ENCODE results near the gene NADK2. TPM values are rescaled to one million over a fixed set of nuclear protein-coding genes. Genes with fewer than 3 reads are reported as not detected.
"Not testable (repeated sequence)": the region's sequence is repeated elsewhere in the genome, so short reads cannot be mapped to it uniquely, and the experiment has no call there.

The NADK2 gene
- total RNA-seq, 1 donor from 2014 or later = 18.2 TPM

GRCh38 chr5:36200513-36200912 is 41.2 kb downstream of the NADK2 start:
- ChIA-PET POLR2A (no interaction called here), CTCF (no interaction called here)
- no peak for DNase-seq
- H3K4me3 Mint-ChIP-seq = no peak overlapping the region
- no peak overlapping the region for H3K27ac Mint-ChIP-seq
- peaks cover 68% of the 10 kb centered on the region for H3K36me3 Mint-ChIP-seq (ENCODE audit: low read depth)
- no peak for ATAC-seq (ENCODE audit: low read depth)
- H3K9me3 Mint-ChIP-seq = no peaks in the 10 kb centered on the region
- intact Hi-C loops (cut with micrococcal nuclease) = no loop called here
- no peak for TF ChIP-seq CTCF (IDR thresholded peaks at IDR 0.05)
- H3K27me3 Mint-ChIP-seq = no peaks in the 10 kb centered on the region
- H3K4me1 Mint-ChIP-seq = no peaks in the 10 kb centered on the region

- no peaks in the 10 kb centered on the region for H3K9me3 Mint-ChIP-seq
Measured at GRCh38 chr5:36199620-36200019, 42.1 kb downstream of the NADK2 start.

GRCh38 chr5:36198783-36199182 is 42.9 kb downstream of the NADK2 start:
- peaks cover 70% of the 10 kb centered on the region for H3K36me3 Mint-ChIP-seq (ENCODE audit: low read depth)
- H3K4me3 Mint-ChIP-seq; ATAC-seq (ENCODE audit: low read depth): not testable (repeated sequence)

More at GRCh38 chr5:36199620-36200019, 42.1 kb downstream of the NADK2 start:
- CTCF ChIA-PET = no interaction called here
- POLR2A ChIA-PET = no interaction called here
- TF ChIP-seq CTCF (IDR thresholded peaks at IDR 0.05) = no peak
- ATAC-seq (ENCODE audit: low read depth) (no peak), DNase-seq (no peak)
- H3K36me3 Mint-ChIP-seq (ENCODE audit: low read depth) = peaks cover 69% of the 10 kb centered on the region
- H3K4me3 Mint-ChIP-seq = no peak overlapping the region
- no peak overlapping the region for H3K27ac Mint-ChIP-seq
- H3K4me1 Mint-ChIP-seq = no peaks in the 10 kb centered on the region
- H3K27me3 Mint-ChIP-seq = no peaks in the 10 kb centered on the region
- intact Hi-C loops (cut with micrococcal nuclease) = no loop called here

GRCh38 chr5:36198281-36198680 is 43.4 kb downstream of the NADK2 start:
- intact Hi-C loops (cut with micrococcal nuclease) = no loop called here
- ChIA-PET POLR2A (no interaction called here), CTCF (no interaction called here)
- DNase-seq (no peak), ATAC-seq (ENCODE audit: low read depth) (no peak)
- no peak for TF ChIP-seq CTCF (IDR thresholded peaks at IDR 0.05)
- no peak overlapping the region for H3K4me3 Mint-ChIP-seq
- H3K27me3 Mint-ChIP-seq = no peaks in the 10 kb centered on the region
- H3K36me3 Mint-ChIP-seq (ENCODE audit: low read depth) = peaks cover 68% of the 10 kb centered on the region
- H3K4me1 Mint-ChIP-seq = no peaks in the 10 kb centered on the region
- no peaks in the 10 kb centered on the region for H3K9me3 Mint-ChIP-seq
- no peak overlapping the region for H3K27ac Mint-ChIP-seq

More at GRCh38 chr5:36198783-36199182, 42.9 kb downstream of the NADK2 start:
- H3K9me3 Mint-ChIP-seq; H3K4me1 Mint-ChIP-seq; H3K27ac Mint-ChIP-seq; CTCF ChIA-PET; DNase-seq; H3K27me3 Mint-ChIP-seq; intact Hi-C loops (cut with micrococcal nuclease); POLR2A ChIA-PET: not testable (repeated sequence)

- ATAC-seq (ENCODE audit: low read depth) = no peak
- H3K4me1 Mint-ChIP-seq = no peaks in the 10 kb centered on the region
- ChIA-PET POLR2A (no interaction called here), CTCF (no interaction called here)
- H3K27me3 Mint-ChIP-seq = no peaks in the 10 kb centered on the region
- H3K27ac Mint-ChIP-seq = no peak overlapping the region
- intact Hi-C loops (cut with micrococcal nuclease) = no loop called here
- H3K36me3 Mint-ChIP-seq (ENCODE audit: low read depth) = peaks cover 79% of the 10 kb centered on the region
- TF ChIP-seq CTCF (IDR thresholded peaks at IDR 0.05) = no peak
- peaks cover 2% of the 10 kb centered on the region for H3K9me3 Mint-ChIP-seq
- no peak overlapping the region for H3K4me3 Mint-ChIP-seq
- no peak for DNase-seq
Measured at GRCh38 chr5:36193746-36194145, 48.0 kb downstream of the NADK2 start.

- POLR2A ChIA-PET; intact Hi-C loops (cut with micrococcal nuclease); H3K27ac Mint-ChIP-seq: not testable (repeated sequence)
Measured at GRCh38 chr5:36184408-36184807, 57.3 kb downstream of the NADK2 start.

More at GRCh38 chr5:36184408-36184807, 57.3 kb downstream of the NADK2 start:
- H3K27me3 Mint-ChIP-seq; CTCF ChIA-PET; H3K4me1 Mint-ChIP-seq; H3K4me3 Mint-ChIP-seq; ATAC-seq (ENCODE audit: low read depth); H3K9me3 Mint-ChIP-seq; DNase-seq: not testable (repeated sequence)
- H3K36me3 Mint-ChIP-seq (ENCODE audit: low read depth) = peaks cover 79% of the 10 kb centered on the region
